Loucy (cell line): ENCODE measurements around the gene CEP112.

Source experiments
- H2AFZ ChIP-seq: fragments of 200-600 bp; sonication (generic); 2 replicates; pipeline ENCODE4 v1.6.0; 2016; ENCODE audit warnings: antibody characterized with exemption, mild to moderate bottlenecking, low read length, moderate library complexity
- H3F3A ChIP-seq: fragments of 200-600 bp; 2 replicates; pipeline ENCODE4 v1.6.0; 2016; ENCODE audit warnings: antibody characterized with exemption, low read depth, mild to moderate bottlenecking
- H3K27me3 ChIP-seq: fragments of 200-600 bp; sonication (generic); 2 replicates; pipeline ENCODE4 v1.6.1; 2014; ENCODE audit warnings: low read length, mild to moderate bottlenecking; ENCODE audit not compliant: insufficient read depth, poor library complexity, severe bottlenecking
- H3K36me3 ChIP-seq: fragments of 200-600 bp; sonication (generic); 2 replicates; pipeline ENCODE4 v1.6.1; 2016; ENCODE audit warnings: low read length; ENCODE audit not compliant: insufficient read depth
- H3K4me1 ChIP-seq: fragments of 200-600 bp; sonication (generic); 2 replicates; pipeline ENCODE4 v1.5.1; 2014; ENCODE audit warnings: low read length, mild to moderate bottlenecking; ENCODE audit not compliant: insufficient read depth, poor library complexity, severe bottlenecking
- H3K4me2 ChIP-seq: fragments of 200-600 bp; sonication (generic); 2 replicates; pipeline ENCODE4 v1.6.0; 2014; ENCODE audit warnings: antibody characterized with exemption, low read length, low read depth, mild to moderate bottlenecking; ENCODE audit not compliant: poor library complexity, severe bottlenecking
- H3K4me3 ChIP-seq: fragments of 200-600 bp; sonication (generic); 2 replicates; pipeline ENCODE4 v1.5.1; 2014; ENCODE audit warnings: low read length, mild to moderate bottlenecking, mixed read lengths; ENCODE audit not compliant: poor library complexity, severe bottlenecking
- H3K79me2 ChIP-seq: fragments of 200-600 bp; sonication (generic); 2 replicates; pipeline ENCODE4 v1.6.1; 2014; ENCODE audit warnings: low read length; ENCODE audit not compliant: insufficient read depth
- H3K9ac ChIP-seq: fragments of 200-600 bp; sonication (generic); 2 replicates; pipeline ENCODE4 v1.6.0; 2014; ENCODE audit warnings: mild to moderate bottlenecking, low read depth, low read length, moderate library complexity; ENCODE audit not compliant: poor library complexity, severe bottlenecking
- H3K9me2 ChIP-seq: fragments of 200-600 bp; sonication (generic); replicated peaks from 2 replicates; pipeline ENCODE4 v1.6.1; 2016; ENCODE audit warnings: low read depth, low read length, mixed read lengths
- H3K9me3 ChIP-seq: fragments of 200-600 bp; sonication (generic); 2 replicates; pipeline ENCODE4 v1.6.1; 2014; ENCODE audit warnings: mild to moderate bottlenecking, antibody characterized with exemption, low read length, low read depth; ENCODE audit not compliant: insufficient read depth
- H4K20me1 ChIP-seq: fragments of 200-600 bp; sonication (generic); 2 replicates; pipeline ENCODE4 v1.6.0; 2014; ENCODE audit warnings: antibody characterized with exemption, low read length, mild to moderate bottlenecking; ENCODE audit not compliant: insufficient read depth, poor library complexity, severe bottlenecking
- EZH2phosphoT487 ChIP-seq: fragments of 200-600 bp; IDR thresholded peaks from 2 replicates; pipeline ENCODE4 v1.6.1; 2018; ENCODE audit warnings: antibody characterized with exemption, mild to moderate bottlenecking, moderate library complexity, borderline replicate concordance
- TF ChIP-seq, protein P1 (sequence below): fragments of 200-600 bp; sonication (generic); conservative IDR thresholded peaks from 2 replicates; pipeline ENCODE4 v1.5.1; 2014; ENCODE audit warnings: mild to moderate bottlenecking, antibody characterized with exemption, low read length

The CEP112 gene

GRCh38 chr17:65984299-65984698 lies 207.6 kb downstream of the CEP112 start:
- no peak overlapping the region for H3K9ac ChIP-seq
- no peak overlapping the region for H3K4me2 ChIP-seq
- no peaks in the 10 kb centered on the region for H3K9me2 ChIP-seq
- no peak for TF ChIP-seq EZH2phosphoT487
- TF ChIP-seq, protein P1, sequence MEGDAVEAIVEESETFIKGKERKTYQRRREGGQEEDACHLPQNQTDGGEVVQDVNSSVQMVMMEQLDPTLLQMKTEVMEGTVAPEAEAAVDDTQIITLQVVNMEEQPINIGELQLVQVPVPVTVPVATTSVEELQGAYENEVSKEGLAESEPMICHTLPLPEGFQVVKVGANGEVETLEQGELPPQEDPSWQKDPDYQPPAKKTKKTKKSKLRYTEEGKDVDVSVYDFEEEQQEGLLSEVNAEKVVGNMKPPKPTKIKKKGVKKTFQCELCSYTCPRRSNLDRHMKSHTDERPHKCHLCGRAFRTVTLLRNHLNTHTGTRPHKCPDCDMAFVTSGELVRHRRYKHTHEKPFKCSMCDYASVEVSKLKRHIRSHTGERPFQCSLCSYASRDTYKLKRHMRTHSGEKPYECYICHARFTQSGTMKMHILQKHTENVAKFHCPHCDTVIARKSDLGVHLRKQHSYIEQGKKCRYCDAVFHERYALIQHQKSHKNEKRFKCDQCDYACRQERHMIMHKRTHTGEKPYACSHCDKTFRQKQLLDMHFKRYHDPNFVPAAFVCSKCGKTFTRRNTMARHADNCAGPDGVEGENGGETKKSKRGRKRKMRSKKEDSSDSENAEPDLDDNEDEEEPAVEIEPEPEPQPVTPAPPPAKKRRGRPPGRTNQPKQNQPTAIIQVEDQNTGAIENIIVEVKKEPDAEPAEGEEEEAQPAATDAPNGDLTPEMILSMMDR, result no peak
- no peaks in the 10 kb centered on the region for H3K36me3 ChIP-seq
- H3K79me2 ChIP-seq, result no peaks in the 10 kb centered on the region
- H2AFZ ChIP-seq, result no peak overlapping the region
- H3K9me3 ChIP-seq, result no peaks in the 10 kb centered on the region
- no peak overlapping the region for H3K4me3 ChIP-seq
- no peaks in the 10 kb centered on the region for H3K4me1 ChIP-seq
- no peaks in the 10 kb centered on the region for H3F3A ChIP-seq
- no peaks in the 10 kb centered on the region for H4K20me1 ChIP-seq
- H3K27me3 ChIP-seq, result no peaks in the 10 kb centered on the region

DNA sequence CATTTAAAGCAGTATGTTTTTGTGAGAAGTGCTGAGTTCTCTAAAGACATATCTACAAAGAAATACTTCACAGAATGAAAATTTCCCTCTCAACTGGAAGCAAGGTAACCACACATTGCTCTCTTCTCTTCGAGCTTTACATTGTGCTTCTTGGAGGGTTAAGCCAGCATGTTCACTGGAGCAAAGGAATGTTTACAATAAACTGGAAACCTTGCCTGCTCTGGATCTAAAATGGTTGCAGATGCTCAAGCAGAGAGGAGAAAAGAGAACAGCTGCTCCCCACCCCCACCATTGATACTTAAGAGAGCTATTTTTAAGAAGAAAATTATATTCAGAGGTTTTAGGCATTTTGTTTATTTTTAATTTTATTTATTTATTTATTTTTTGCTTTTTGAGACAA lies 213.1 kb downstream of the CEP112 start:
- Histone ChIP-seq H3K36me3 (no peaks in the 10 kb centered on the region), H3K9me3 (no peaks in the 10 kb centered on the region), H3K4me2 (no peak overlapping the region), H3K9ac (no peak overlapping the region), H3K79me2 (no peaks in the 10 kb centered on the region), H3F3A (no peaks in the 10 kb centered on the region), H3K27me3 (no peaks in the 10 kb centered on the region), H4K20me1 (no peaks in the 10 kb centered on the region), H3K4me3 (no peak overlapping the region), H3K9me2 (no peaks in the 10 kb centered on the region), H3K4me1 (no peaks in the 10 kb centered on the region), H2AFZ (no peak overlapping the region)
- TF ChIP-seq, protein P1, result no peak
- TF ChIP-seq EZH2phosphoT487, result no peak

GRCh38 chr17:65977041-65977440 lies 214.9 kb downstream of the CEP112 start:
- Histone ChIP-seq H3F3A (no peaks in the 10 kb centered on the region), H2AFZ (no peak overlapping the region), H3K9me2 (no peaks in the 10 kb centered on the region), H4K20me1 (no peaks in the 10 kb centered on the region), H3K27me3 (no peaks in the 10 kb centered on the region), H3K4me3 (no peak overlapping the region), H3K4me2 (no peak overlapping the region), H3K4me1 (no peaks in the 10 kb centered on the region), H3K9me3 (no peaks in the 10 kb centered on the region), H3K79me2 (no peaks in the 10 kb centered on the region), H3K9ac (no peak overlapping the region), H3K36me3 (no peaks in the 10 kb centered on the region)
- TF ChIP-seq EZH2phosphoT487, result no peak
- TF ChIP-seq, protein P1, result no peak
